Kidney glomerular epithelial cell (primary cell): ENCODE results near the gene RPRML.
"Not testable (repeated sequence)": the region's sequence is repeated elsewhere in the genome, so short reads cannot be mapped to it uniquely, and the experiment has no call there.

ENCODE experiments used
- DNase-seq: peaks from one replicate; lab custom pipeline; 2025; lab: John Stamatoyannopoulos, UW

The RPRML gene

DNA sequence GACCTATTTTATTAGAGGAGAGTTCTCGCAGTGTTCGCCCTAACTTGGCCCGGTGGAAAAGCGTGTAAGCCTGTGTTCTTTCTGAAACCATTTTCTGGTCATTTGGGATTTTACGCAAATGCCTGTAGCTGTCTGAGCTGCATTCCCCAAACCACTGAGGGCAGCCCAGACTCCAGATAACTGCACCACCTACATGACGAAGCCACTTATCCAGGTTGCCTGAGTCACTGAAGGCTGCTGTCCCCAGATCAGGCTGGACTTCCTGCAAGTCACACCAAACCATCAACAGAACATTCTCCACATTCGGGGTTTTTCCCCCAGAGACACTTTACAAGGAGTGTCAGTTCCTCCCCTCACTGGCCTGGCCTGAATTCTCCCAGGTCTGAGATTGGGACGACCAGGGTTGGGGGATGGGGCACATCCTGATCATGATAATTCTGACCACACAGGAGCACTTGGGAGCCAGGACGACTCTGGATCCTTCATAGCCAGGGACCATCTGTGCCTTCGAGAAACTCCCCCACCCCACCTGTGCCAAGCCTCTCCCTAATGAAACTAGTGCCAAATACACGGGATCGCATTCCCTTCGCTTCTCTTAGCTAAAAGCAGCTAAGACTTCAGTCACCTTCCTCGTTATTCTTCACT is 2.3 kb downstream of the RPRML start:
- no peak for DNase-seq

GRCh38 chr17:46975287-46975686 is 3.8 kb downstream of the RPRML start:
- no peak for DNase-seq

DNA sequence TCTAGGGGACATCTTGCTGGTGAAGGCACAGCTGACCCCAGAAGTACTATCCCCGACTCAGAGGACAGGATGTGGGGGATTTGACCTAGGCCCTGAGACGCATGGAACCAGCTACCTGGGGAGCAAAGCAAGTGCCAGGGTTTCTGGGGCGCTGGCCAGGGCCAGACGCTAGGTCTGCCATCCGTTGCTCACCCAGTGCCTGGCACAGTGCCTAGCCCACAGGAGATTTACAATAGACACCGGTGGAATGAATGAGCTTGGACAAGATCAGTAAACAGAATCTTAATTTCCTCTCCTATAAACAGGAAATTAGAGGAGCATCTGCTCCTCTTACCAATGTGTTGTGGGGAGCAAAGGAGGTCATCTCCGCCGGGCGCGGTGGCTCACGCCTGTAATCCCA is 5.0 kb downstream of the RPRML start:
- DNase-seq, result no peak

DNA sequence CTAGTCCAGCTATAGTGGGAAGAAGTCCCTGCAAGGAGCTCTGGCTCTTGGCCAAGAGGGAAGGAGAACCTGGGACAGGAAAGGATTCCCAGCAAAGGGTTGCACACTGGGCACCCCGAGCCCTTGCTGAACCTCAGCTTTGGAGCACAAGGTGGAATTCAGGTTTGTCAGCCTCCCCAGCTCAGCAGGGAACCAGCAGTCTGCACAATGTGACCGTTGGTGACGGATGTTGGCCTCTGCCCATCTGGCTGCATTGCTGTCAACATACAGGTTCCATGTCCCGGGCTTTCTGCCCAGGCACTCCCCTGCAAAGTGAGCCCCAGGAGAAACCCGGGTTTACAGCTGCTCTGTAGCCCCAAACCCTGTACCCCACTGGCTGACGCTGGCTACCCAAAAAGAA is 6.7 kb downstream of the RPRML start:
- DNase-seq, result no peak

- no peak for DNase-seq
These were observed 7.3 kb downstream of the RPRML start for GRCh38 chr17:46971647-46972300.

DNA sequence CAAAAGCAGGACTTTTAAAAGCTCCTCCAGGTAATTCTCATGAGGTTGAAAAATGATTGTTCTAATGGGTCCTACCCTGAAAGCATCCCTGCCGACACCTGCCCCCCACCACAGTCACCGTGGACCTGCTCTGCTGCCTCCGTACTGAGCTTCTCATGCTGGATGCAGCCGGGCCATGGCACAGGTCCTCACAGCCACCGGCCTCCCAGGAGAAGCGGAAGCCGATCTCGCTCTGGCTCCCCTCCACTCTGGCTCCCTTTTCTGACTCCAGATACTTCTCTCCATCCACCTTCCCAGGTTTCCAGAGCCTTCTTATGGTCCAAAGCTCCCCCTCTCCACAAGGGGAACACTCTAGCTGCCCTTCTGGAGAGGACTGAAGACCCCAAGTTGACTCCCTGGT is 10.2 kb downstream of the RPRML start:
- DNase-seq, result no peak

- DNase-seq, result no peak
These were observed 10.7 kb downstream of the RPRML start for GRCh38 chr17:46968224-46968834.

DNA sequence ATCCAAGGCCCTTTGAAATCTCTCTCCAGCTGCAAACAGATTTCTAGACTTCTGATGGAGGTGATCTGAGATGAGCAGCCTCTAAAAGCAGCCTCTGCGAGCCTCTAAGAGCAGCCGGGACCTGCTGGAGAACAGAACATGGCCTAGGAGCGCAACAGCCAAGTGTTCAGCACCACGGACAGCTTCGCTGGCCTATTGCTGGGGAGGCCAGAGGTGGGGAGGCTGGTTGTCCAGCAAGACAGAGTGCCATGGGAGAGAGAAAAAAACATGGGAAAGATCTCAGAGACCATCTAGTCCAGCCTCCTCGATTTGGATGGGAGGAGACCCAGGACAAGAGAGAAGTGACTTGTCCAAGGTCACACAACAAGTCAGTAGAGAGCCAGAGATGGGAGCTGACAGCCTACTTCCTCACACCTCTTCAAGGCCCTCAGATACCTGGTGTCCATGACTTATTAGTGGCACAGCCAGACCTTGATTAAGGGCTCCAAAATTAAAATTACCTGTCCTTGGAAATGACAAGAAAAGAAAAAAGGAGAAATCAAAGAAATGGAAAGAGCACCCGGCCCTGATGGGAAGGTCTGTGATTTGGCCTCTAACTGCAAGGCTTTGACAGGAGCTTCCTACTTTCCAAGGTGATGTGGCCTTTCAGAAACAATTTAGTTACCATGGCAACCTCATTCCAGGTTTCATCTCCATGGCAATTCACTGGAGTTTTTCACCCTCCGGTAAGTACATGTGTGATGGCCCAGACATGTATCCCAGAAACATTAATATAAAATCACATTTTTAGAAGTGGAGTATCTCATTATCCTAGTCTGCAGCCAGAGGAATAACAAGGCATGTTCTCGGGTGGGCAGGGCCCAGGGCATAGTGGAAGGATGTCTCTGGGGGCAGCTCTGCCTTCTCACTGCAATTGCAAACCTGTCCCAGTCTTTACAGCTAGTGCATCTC is 14.5 kb downstream of the RPRML start:
- no peak for DNase-seq

GRCh38 chr17:46963571-46963970 is 15.5 kb downstream of the RPRML start:
- DNase-seq, result no peak

DNA sequence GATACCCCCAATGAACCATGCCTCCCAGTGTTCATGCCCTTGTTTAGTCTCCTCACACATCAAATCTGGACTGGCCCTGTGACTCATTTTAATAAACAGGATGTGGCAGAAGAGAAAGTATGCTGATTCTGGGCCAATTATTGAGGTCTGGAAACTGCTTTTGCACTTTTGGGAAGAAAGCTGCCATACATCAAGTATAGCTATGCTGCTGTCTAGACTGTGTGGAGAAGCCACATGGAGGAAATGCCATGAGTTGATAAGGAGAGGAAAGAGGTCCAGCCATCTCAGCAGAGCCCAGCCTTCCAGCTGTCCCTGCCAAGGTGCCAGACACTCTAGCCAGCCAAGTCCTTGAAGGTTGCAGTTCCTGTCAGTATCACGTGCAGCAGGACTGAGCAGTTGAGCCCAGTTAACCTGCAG is 16.7 kb downstream of the RPRML start:
- no peak for DNase-seq

DNA sequence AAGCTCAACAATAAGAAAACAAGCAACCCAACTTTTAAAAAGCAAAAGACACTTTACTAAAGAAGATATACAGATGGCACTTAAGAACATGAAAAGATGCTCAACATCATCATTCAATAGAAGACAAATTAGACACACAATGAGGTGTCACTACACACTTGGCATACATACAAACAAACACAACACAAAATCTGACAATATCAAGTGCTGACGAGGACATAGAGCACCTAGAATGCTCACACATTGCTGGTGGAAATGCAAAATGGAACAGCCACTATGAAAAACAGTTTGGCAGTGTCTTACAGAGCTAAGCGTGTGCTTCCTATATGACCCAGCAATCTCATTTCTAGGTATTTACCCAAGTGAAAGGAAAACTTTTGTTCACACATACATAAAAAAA is 18.9 kb downstream of the RPRML start:
- DNase-seq, result no peak

GRCh38 chr17:46958041-46958591 is 20.9 kb downstream of the RPRML start:
- DNase-seq, result no peak

DNA sequence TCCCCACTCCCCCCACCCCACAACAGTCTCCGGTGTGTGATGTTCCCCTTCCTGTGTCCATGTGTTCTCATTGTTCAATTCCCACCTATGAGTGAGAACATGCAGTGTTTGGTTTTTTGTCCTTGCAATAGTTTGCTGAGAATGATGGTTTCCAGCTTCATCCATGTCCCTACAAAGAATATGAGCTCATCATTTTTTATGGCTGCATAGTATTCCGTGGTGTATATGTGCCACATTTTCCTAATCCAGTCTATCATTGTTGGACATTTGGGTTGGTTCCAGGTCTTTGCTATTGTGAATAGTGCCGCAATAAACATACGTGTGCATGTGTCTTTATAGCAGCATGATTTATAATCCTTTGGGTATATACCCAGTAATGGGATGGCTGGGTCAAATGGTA is 25.9 kb downstream of the RPRML start:
- not testable (repeated sequence) for DNase-seq

- no peak for DNase-seq
These were observed 26.9 kb downstream of the RPRML start for GRCh38 chr17:46952115-46952514.

- DNase-seq, result no peak
These were observed 27.3 kb downstream of the RPRML start for GRCh38 chr17:46951706-46952105.

- no peak for DNase-seq
These were observed 27.9 kb downstream of the RPRML start for GRCh38 chr17:46950997-46951621.

GRCh38 chr17:46950342-46950996 is 28.6 kb downstream of the RPRML start:
- no peak for DNase-seq

GRCh38 chr17:46949291-46950174 is 29.5 kb downstream of the RPRML start:
- DNase-seq, result peak; percentile 47

- DNase-seq, result no peak
These were observed 30.5 kb downstream of the RPRML start for GRCh38 chr17:46948544-46948943.

DNA sequence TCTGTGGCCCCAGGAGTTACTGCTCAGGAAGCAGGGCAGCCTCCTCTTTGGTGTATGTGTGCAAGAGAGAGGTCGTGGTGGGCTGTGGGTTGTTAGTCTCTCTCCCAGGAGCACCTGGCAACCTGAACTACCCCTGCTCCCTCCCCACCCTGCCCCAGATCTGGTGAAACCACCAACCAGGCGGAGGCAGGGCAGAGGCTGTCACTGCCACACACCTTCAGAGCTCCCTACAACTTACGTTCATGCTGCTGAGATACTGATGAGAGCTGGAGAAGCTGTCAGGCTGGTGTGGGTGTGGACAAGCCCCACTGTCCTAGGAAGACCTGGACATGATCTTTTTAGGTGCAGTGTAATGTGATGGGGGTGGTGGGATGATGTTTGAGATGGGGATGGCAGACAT is 31.8 kb downstream of the RPRML start:
- DNase-seq, result no peak
